NK-92 (cell line): ENCODE measurements around the gene FRAS1.
"Not testable (repeated sequence)": the region's sequence is repeated elsewhere in the genome, so short reads cannot be mapped to it uniquely, and the experiment has no call there.

ENCODE experiments used
- DNase-seq: peaks from one replicate; lab custom pipeline; 2025; ENCODE audit not compliant: unreplicated experiment; lab: John Stamatoyannopoulos, UW

The FRAS1 gene

DNA sequence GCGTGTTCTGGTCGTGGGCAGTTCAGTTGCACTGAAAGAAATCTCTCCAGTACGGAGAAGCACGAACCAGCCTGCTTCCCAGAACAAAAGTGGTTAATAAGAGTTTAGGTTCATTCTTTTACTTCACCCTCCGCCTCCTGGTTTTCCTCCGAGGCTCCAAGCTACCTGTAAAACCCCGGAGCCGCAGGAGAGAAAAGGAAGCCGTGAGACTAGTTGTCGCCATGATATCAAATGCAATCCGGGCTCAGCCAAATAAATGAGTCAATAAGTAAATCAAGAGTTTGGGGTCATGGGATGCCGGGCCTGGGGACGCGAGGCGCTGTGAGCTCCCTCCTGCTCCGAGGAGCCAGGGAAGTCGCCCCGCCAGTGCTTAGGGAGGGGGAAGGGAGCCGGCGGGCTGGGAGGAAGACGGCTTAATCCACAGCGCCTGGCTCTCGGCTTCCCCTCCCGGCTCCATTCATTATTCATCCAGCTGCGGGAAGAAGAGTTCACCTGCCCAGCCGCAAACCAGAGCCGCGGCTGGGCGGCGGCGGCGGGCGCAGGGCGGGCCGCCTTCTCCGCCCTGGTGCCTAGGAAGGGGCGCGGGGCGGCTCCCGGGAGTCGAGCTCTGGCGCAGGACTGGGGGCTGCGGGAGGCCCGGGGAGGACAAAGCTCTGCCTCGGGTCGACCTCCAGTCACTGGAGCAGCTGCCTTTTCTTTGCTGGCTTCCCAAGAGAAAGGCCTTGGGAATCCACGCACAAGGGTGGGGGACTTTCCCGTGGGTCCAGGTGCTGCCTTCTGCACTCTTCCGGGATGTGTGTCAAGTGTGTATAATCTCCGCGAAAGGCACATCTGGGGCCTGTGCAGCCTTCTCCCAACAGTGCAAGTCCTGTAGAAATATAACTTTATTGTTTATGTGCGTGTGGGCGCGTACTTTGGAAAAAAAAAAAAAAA, 1.7 kb downstream of the FRAS1 start:
- no peak for DNase-seq

GRCh38 chr4:78059524-78059889, 2.4 kb downstream of the FRAS1 start:
- DNase-seq, result no peak

GRCh38 chr4:78059938-78060337, 2.8 kb downstream of the FRAS1 start:
- no peak for DNase-seq

DNA sequence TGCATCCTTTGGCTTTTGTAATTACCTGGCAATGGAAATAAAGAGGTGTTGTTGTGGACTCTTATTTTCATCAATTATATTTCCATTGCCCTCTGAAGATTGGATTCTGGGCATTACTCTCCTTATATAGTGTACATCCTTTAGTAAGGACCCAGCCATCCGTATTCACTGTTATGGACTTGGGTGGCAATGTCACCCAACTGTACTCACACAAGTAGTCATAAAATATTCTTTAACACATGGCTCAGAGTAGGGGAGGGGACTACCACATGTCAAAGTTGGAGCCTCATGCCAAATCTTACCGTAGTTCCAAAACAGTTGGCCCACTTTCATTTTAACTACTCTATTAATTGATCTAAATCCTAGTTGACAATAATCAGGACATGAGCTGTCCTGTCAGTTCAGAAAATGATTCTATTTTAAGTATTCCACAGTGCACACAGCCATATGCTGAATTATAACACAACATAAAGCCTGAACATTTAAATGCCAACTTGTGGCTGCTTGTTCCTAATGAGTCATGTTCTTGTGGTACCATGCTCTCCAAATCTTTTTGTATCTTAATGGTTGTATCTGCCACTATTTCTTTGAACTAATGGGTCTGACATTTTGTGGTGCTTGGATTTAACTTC, 4.9 kb downstream of the FRAS1 start:
- DNase-seq, result no peak

- no peak for DNase-seq
These were observed 8.5 kb downstream of the FRAS1 start for GRCh38 chr4:78065508-78066192.

GRCh38 chr4:78068481-78068880, 11.4 kb downstream of the FRAS1 start:
- DNase-seq, result no peak

DNA sequence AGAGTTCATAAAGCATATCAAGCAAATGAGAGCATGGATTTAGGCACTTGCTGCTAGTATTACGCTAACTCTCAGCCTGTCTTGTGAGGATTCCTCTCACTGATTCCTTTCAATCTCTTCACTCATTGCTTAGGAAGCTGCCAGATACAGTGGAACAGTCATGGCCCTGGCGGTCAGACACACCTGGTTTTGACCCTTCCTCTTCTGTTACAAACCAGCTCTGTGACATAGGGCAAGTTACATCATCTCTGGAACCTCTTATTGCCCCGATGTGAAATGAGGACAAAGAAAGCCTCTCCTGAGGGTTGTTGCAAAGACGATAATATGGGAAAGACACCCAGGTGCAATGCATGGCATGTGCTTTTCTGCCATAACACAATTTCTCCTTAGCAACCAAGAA, 12.2 kb downstream of the FRAS1 start:
- no peak for DNase-seq

GRCh38 chr4:78069859-78070258, 12.7 kb downstream of the FRAS1 start:
- DNase-seq, result no peak

GRCh38 chr4:78070731-78071282, 13.7 kb downstream of the FRAS1 start:
- no peak for DNase-seq

- DNase-seq, result no peak
These were observed 17.6 kb downstream of the FRAS1 start for GRCh38 chr4:78074759-78075158.

- DNase-seq, result no peak
These were observed 18.9 kb downstream of the FRAS1 start for GRCh38 chr4:78075986-78076385.

DNA sequence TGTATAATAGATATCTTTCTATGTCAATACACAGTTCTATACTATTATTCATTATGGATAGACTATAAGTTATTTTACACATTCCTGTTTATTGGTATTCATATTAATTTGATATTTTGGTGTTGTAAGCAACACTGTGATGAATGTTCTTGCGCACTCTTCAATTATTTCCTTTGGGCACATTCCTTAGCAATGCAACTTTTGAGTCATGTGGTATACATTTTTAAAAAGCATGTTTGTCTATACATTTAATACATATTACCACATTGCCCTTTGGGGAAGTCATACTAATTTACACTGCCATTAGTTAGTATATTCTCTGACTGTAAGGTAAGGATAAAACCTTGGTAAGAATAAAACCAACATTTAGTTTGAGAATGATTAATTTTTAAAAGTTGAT, 21.0 kb downstream of the FRAS1 start:
- no peak for DNase-seq

DNA sequence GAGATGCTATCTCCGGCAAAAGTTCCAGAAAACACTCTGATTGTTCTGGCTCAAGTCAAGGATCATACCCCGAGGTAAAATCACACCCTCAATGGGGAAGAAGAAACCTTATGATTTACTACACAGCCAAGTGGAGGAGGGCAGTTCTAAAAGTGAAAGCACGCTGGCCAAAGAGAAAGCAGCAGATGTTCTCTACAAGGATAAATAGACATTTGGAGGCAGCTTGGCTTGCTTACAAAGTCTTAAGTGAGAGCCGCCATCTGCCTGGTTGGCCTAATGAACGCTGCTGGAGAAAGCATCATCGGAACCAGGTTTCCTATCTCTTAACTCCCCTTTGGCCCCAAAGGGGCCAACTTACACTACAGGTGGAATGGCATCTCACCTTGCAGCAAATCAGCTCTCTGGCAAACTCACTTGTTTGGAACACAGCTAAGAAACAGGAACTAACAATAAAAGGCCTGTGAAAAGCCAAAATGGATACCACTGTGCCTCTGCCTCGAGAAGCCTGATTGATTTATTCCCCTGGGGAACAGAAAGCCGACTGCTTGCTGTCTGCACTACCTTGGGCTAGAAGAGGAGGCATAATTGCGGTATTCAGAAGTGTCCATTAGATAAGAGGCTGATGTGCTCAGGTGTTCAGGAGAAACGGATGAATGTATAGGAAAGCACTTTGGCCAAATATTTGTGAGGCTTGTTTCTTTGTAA, 22.8 kb downstream of the FRAS1 start:
- DNase-seq, result no peak

DNA sequence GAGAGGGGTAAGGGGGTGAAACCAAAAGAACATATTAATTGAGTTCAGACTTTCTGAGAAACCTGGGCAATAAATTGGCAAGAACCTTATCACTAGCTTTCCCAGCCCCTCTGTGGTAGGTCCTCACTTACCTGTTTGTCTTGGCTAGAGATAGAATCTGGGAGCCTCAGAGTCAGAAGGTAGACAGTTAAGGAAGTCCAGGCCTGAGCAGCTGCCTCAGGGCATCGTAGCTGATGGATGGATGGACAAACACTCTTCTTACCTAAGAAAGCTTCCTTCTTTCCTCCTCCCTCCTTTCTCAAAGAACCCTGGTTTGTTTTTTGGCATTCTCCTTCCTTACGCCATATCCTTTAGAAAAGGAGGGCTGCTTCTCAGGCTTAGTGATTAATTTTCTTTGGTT, 24.4 kb downstream of the FRAS1 start:
- DNase-seq, result no peak

DNA sequence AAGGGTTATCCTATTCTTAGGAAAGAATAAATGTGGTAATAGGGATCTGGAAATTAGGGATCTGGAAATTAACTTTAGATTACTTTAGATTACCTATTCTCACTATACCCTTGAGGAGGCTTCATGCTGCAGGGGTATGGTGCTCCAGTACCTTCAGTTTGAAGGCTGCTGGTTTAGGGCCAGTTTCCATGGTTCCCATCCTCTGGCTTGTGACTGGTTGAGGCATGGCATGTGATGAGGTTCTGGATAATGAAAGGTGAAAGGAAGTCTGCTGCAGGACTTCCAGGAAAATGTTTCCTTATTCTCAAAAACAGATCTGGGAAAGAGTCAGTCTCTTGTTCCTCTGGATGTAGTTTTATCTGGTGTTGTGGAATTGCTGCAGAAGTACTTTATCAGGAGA, 25.9 kb downstream of the FRAS1 start:
- DNase-seq, result no peak

- DNase-seq, result no peak
These were observed 34.4 kb downstream of the FRAS1 start for GRCh38 chr4:78091534-78091933.

DNA sequence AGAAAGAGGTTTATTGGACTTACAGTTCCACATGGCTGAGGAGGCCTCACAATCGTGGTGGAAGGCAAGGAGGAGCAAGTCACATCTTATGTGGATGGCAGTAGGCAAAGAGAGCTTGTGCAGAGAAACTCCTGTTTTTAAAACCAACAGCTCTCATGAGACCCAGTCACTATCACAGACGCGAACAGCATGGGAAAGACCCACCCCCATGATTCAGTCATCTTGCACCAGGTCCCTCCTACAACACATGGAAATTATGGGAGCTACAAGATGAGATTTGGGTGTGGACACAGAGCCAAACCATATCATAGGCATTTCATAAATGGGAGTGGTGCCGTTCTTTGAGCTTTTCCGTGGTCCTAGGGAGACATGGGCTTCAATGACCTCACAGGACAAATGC, 35.2 kb downstream of the FRAS1 start:
- not testable (repeated sequence) for DNase-seq

- no peak for DNase-seq
These were observed 35.7 kb downstream of the FRAS1 start for GRCh38 chr4:78092850-78093249.

- DNase-seq, result no peak
These were observed 38.0 kb downstream of the FRAS1 start for GRCh38 chr4:78095081-78095480.

GRCh38 chr4:78099058-78099457, 41.9 kb downstream of the FRAS1 start:
- no peak for DNase-seq

DNA sequence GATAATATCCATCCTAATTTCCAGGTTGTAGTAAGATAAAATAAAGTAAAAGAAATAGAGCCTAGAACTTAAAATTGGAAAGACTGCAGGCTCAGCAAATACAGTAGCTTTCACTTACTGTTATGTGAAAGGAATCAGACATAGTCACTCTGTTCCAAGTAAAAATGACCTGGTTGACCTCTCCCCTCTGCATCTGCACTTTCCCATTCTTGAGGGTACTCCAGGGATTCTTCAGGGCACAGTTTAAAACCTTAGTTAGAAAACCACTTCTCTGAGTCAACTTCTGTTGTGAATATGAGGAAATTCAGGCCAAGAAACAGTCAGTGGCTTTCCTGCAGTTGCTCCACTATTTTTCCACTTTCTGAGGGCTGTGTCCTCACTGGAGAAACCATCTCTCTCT, 42.9 kb downstream of the FRAS1 start:
- DNase-seq, result no peak
